Measurements from ENCODE around the gene TAF3.

TAF3 gene

DNA sequence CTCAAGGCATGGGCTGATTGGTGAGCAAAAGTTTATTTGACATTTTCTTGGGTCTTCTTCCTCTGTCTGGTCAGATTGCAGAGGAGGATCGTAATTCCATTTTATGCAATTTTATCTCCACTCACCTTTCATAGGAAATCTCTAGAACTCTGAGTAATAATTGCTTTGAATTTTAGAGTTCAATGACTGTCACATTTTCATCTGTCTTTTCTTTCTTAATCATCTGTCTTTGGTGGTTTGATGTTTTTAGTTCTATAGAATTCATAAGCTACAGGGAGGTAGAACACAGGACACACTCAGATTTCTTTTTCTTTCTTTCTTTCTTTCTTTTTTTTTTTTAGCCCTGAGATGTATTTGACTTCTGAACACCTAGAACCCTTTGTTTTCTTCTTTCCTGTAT is 247.8 kb downstream of the TAF3 start:
- no peaks in the 10 kb centered on the region for H3K9me3 ChIP-seq (ENCODE audit: control insufficient read depth, low read length)
- no peaks in the 10 kb centered on the region for H3K4me1 ChIP-seq (ENCODE audit: control insufficient read depth, insufficient read depth, low read length)
- H3K4me3 ChIP-seq (ENCODE audit: low read length): no peak overlapping the region
- no peaks in the 10 kb centered on the region for H3K36me3 ChIP-seq (ENCODE audit: control insufficient read depth, insufficient read depth, low read length, severe bottlenecking)
- no peak for DNase-seq (ENCODE audit: low read depth)
- no peak overlapping the region for H3K9ac ChIP-seq (ENCODE audit: low read length)
- H3K27me3 ChIP-seq (replicated peaks; ENCODE audit: control insufficient read depth, insufficient read depth, low read length): peaks cover 48% of the 10 kb centered on the region
